DMS153 treated with DMSO at 0.1 percent for 48 hours (cell line): Measurements from ENCODE around the gene MC1R.
"Not testable (repeated sequence)": the region's sequence is repeated elsewhere in the genome, so short reads cannot be mapped to it uniquely, and the experiment has no call there.

Experiments
- DNase-seq: peaks from one replicate; lab custom pipeline; 2025; ENCODE audit not compliant: unreplicated experiment; lab: John Stamatoyannopoulos, UW

Gene MC1R

GRCh38 chr16:89918453-89919347 is at the start of gene MC1R:
TSS of gene MC1R (plus strand) at chr16:89918862. CDS start at chr16:89919259, 397 bp downstream.
- no peak for DNase-seq

- no peak for DNase-seq
These were observed 48.8 kb upstream of the MC1R start for GRCh38 chr16:89869911-89870310.

- DNase-seq, result no peak
These were observed 48.2 kb upstream of the MC1R start for GRCh38 chr16:89870440-89870839.

- no peak for DNase-seq
These were observed 46.8 kb upstream of the MC1R start for GRCh38 chr16:89871895-89872294.

GRCh38 chr16:89873109-89873971 is 45.3 kb upstream of the MC1R start, which contains the start of gene TCF25:
TSS of gene TCF25 (plus strand) at chr16:89873592. CDS start at chr16:89873668, 76 bp downstream.
- DNase-seq, result peak; percentile 56

- DNase-seq, result peak; percentile 57
These were observed 44.5 kb upstream of the MC1R start for GRCh38 chr16:89873972-89874689.

GRCh38 chr16:89879123-89879522 is 39.5 kb upstream of the MC1R start:
- DNase-seq, result not testable (repeated sequence)

GRCh38 chr16:89880477-89881367 is 37.9 kb upstream of the MC1R start:
- DNase-seq, result no peak

GRCh38 chr16:89881368-89881730 is 37.3 kb upstream of the MC1R start:
- no peak for DNase-seq

GRCh38 chr16:89883346-89884040 is 35.2 kb upstream of the MC1R start:
- DNase-seq, result no peak

- DNase-seq, result no peak
These were observed 34.6 kb upstream of the MC1R start for GRCh38 chr16:89884041-89884421.

GRCh38 chr16:89887243-89887642 is 31.4 kb upstream of the MC1R start:
- no peak for DNase-seq

- DNase-seq, result no peak
These were observed 28.5 kb upstream of the MC1R start for GRCh38 chr16:89890200-89890599.

- no peak for DNase-seq
These were observed 27.6 kb upstream of the MC1R start for GRCh38 chr16:89890886-89891657.

- DNase-seq, result no peak
These were observed 26.5 kb upstream of the MC1R start for GRCh38 chr16:89892055-89892630.

GRCh38 chr16:89892635-89893034 is 26.0 kb upstream of the MC1R start:
- DNase-seq, result no peak

- DNase-seq, result no peak
These were observed 24.8 kb upstream of the MC1R start for GRCh38 chr16:89893642-89894548.
